ENCODE data around the gene KRT81. TPM values are rescaled to one million over a fixed set of nuclear protein-coding genes. Genes with fewer than 3 reads are reported as not detected.

KRT81 gene
- total RNA-seq, 1 donor from 2014 or later = not detected

- intact Hi-C loops (cut with DNase I) = loop anchor here (5.0 kb wide), 1 partner anchor 62 kb away; no protein-coding TSS in a partner anchor
- peak; percentile 27 for DNase-seq (ENCODE audit: low spot score)
Measured at GRCh38 chr12:52279422-52280318, 11.7 kb downstream of the KRT81 start.

GRCh38 chr12:52278575-52279421 lies 12.5 kb downstream of the KRT81 start:
- intact Hi-C loops (cut with DNase I) = loop anchor here (5.0 kb wide), 1 partner anchor 61 kb away; no protein-coding TSS in a partner anchor
- DNase-seq (ENCODE audit: low spot score) = peak; percentile 87

GRCh38 chr12:52277486-52278245 lies 13.7 kb downstream of the KRT81 start:
- intact Hi-C loops (cut with DNase I) = loop anchor here (5.0 kb wide), 1 partner anchor 60 kb away; no protein-coding TSS in a partner anchor
- DNase-seq (ENCODE audit: low spot score) = peak; percentile 50

GRCh38 chr12:52275686-52276085 lies 15.6 kb downstream of the KRT81 start:
- intact Hi-C loops (cut with DNase I) = loop anchor here (5.0 kb wide), 1 partner anchor 58 kb away; no protein-coding TSS in a partner anchor
- peak; percentile 61 for DNase-seq (ENCODE audit: low spot score)

- peak; percentile 47 for DNase-seq (ENCODE audit: low spot score)
- intact Hi-C loops (cut with DNase I) = loop anchor here (5.0 kb wide), 1 partner anchor 57 kb away; no protein-coding TSS in a partner anchor
Measured at GRCh38 chr12:52274521-52275120, 16.7 kb downstream of the KRT81 start, which contains the start of gene KRT86. Gene KRT86, plus strand, starts transcription at chr12:52274645. Its CDS starts 27,272 bp downstream, at chr12:52301917.

GRCh38 chr12:52271158-52271557 lies 20.2 kb downstream of the KRT81 start:
- DNase-seq (ENCODE audit: low spot score) = no peak
- intact Hi-C loops (cut with DNase I) = no loop called here

- peak; percentile 27 for DNase-seq (ENCODE audit: low spot score)
- intact Hi-C loops (cut with DNase I) = no loop called here
Measured at GRCh38 chr12:52270541-52271070, 20.7 kb downstream of the KRT81 start.

- intact Hi-C loops (cut with DNase I) = no loop called here
Measured at GRCh38 chr12:52268212-52268611, 23.1 kb downstream of the KRT81 start.

GRCh38 chr12:52267699-52268098 lies 23.6 kb downstream of the KRT81 start:
- DNase-seq (ENCODE audit: low spot score) = no peak
- intact Hi-C loops (cut with DNase I) = no loop called here

More at GRCh38 chr12:52268212-52268611, 23.1 kb downstream of the KRT81 start:
- peak; percentile 1 for DNase-seq (ENCODE audit: low spot score)

- no peak for DNase-seq (ENCODE audit: low spot score)
- intact Hi-C loops (cut with DNase I) = no loop called here
Measured at GRCh38 chr12:52267266-52267665, 24.1 kb downstream of the KRT81 start.

GRCh38 chr12:52266514-52266913 lies 24.8 kb downstream of the KRT81 start:
- intact Hi-C loops (cut with DNase I) = no loop called here
- no peak for DNase-seq (ENCODE audit: low spot score)

GRCh38 chr12:52264435-52264825 lies 26.9 kb downstream of the KRT81 start:
- intact Hi-C loops (cut with DNase I) = no loop called here
- no peak for DNase-seq (ENCODE audit: low spot score)

- intact Hi-C loops (cut with DNase I) = no loop called here
- no peak for DNase-seq (ENCODE audit: low spot score)
Measured at GRCh38 chr12:52263761-52264434, 27.4 kb downstream of the KRT81 start.

- DNase-seq (ENCODE audit: low spot score) = no peak
- intact Hi-C loops (cut with DNase I) = no loop called here
Measured at GRCh38 chr12:52262286-52262685, 29.0 kb downstream of the KRT81 start.

GRCh38 chr12:52261208-52261484 lies 30.2 kb downstream of the KRT81 start:
- DNase-seq (ENCODE audit: low spot score) = no peak
- intact Hi-C loops (cut with DNase I) = no loop called here

- no peak for DNase-seq (ENCODE audit: low spot score)
- intact Hi-C loops (cut with DNase I) = no loop called here
Measured at GRCh38 chr12:52260361-52261207, 30.8 kb downstream of the KRT81 start.

GRCh38 chr12:52259657-52260243 lies 31.6 kb downstream of the KRT81 start:
- DNase-seq (ENCODE audit: low spot score) = no peak
- intact Hi-C loops (cut with DNase I) = no loop called here

Measured in cardiac septum (tissue), 1 donor.